Heart left ventricle (tissue), 13 donors: Measurements from ENCODE around the gene KRTAP4-3.
"Not testable (repeated sequence)": the region's sequence is repeated elsewhere in the genome, so short reads cannot be mapped to it uniquely, and the experiment has no call there.

ENCODE experiments used
- CTCF ChIP-seq, 12 donors: fragments of 200-600 bp; sonication (generic) in 4 of 12; IDR thresholded peaks; one replicate each; pipeline versions ENCODE4 v1.5.0 to v1.8.0; 2018 to 2022; ENCODE audit warnings: antibody characterized with exemption in 12 of 12, mild to moderate bottlenecking in 5 of 12
- POLR2A ChIP-seq, 2 donors: fragments of 450-650 bp; IDR thresholded peaks; one replicate each; pipeline ENCODE4 v1.6.1; 2017; ENCODE audit warnings: antibody characterized with exemption in 2 of 2, mild to moderate bottlenecking in 2 of 2, moderate library complexity in 2 of 2
- donor health status: ischemic (EF 13 %, LVEDD 7.1; RV severe dilation, severe dysfunction).
- donor health status: DM: no; HTN: yes; CAD: no.
- donor health status: DM: no; HTN: no; CAD: no.
- donor health status: ischemic (EF 25% LVEDD 6.9; RV normal size, moderate dysfunction).
- donor health status: ischemic (EF 25% LVEDD 5.7; RV mildly dilated, moderate dysfunction).
- donor health status: ischemic (EF 35%, LVEDD 5.7; RV mildly dilated, moderate dysfunction).
- donor health status: nonischemic (EF 11% LVEDD 7.7; RV severe dilation, severe dysfunction).
- donor health status: DM: yes; HTN: yes; CAD: no.
- donor health status: PGD.
- donor health status: ischemic (EF 29% LVEDD 5.4; RV normal size, mild dysfunction).
- donor health status: nonischemic (EF 23%, LVEDD 6.1; RV moderate dilation, normal function).

- not testable (repeated sequence) for TF ChIP-seq CTCF, POLR2A (IDR thresholded peaks at IDR 0.05)
Observed at GRCh38 chr17:41148971-41149651, 18.9 kb downstream of the KRTAP4-3 start.
